ENCODE measurements around the gene NFKB1.
"Not testable (repeated sequence)": the region's sequence is repeated elsewhere in the genome, so short reads cannot be mapped to it uniquely, and the experiment has no call there.

Gene NFKB1

GRCh38 chr4:102612210-102612609 is 111.1 kb downstream of the NFKB1 start:
- H4K8ac ChIP-seq (ENCODE audit: low read depth, low read length), result no peak overlapping the region
- H3K9ac ChIP-seq (ENCODE audit: low read length), result no peak overlapping the region
- H3K27me3 ChIP-seq (ENCODE audit: insufficient read depth, low read length, poor library complexity), result no peaks in the 10 kb centered on the region
- no peak overlapping the region for H2BK120ac ChIP-seq (ENCODE audit: low read depth, low read length)
- no peak overlapping the region for H2BK15ac ChIP-seq (replicated peaks; ENCODE audit: low read depth)
- H3K79me2 ChIP-seq (ENCODE audit: control insufficient read depth, insufficient read depth, low read length), result no peaks in the 10 kb centered on the region
- no peak overlapping the region for H3K23ac ChIP-seq (ENCODE audit: low read length)
- H2BK5ac ChIP-seq (ENCODE audit: low read length), result no peak overlapping the region
- no peak overlapping the region for H2AK5ac ChIP-seq (ENCODE audit: low read length)
- no peak overlapping the region for H3K4me2 ChIP-seq (ENCODE audit: low read length)
- H3K27ac ChIP-seq (ENCODE audit: low read depth, low read length), result no peak overlapping the region
- no peak overlapping the region for H3K56ac ChIP-seq (ENCODE audit: low read length)
- H3K4me1 ChIP-seq (ENCODE audit: control insufficient read depth, low read depth, low read length), result peaks cover 6% of the 10 kb centered on the region
- WGBS (ENCODE audit: extremely low coverage, insufficient coverage, low lambda C conversion rate), result no CpG with 5 or more reads among the region's 2 CpGs
- no peak overlapping the region for H3K4me3 ChIP-seq (ENCODE audit: low read length)
- H3K79me1 ChIP-seq (ENCODE audit: low read length), result no peaks in the 10 kb centered on the region
- H3K18ac ChIP-seq (ENCODE audit: low read length), result no peak overlapping the region
- no peak overlapping the region for H3K4ac ChIP-seq (ENCODE audit: low read depth, low read length)
- H4K5ac ChIP-seq (ENCODE audit: low read length), result no peak overlapping the region
- no peak for DNase-seq
- no peaks in the 10 kb centered on the region for H3K36me3 ChIP-seq (ENCODE audit: control insufficient read depth, insufficient read depth, low read length)

- Histone ChIP-seq H3K4me2 (ENCODE audit: low read length) (no peak overlapping the region), H3K4me1 (ENCODE audit: control insufficient read depth, low read depth, low read length) (peaks cover 6% of the 10 kb centered on the region), H3K27ac (ENCODE audit: low read depth, low read length) (no peak overlapping the region), H3K27me3 (ENCODE audit: insufficient read depth, low read length, poor library complexity) (no peaks in the 10 kb centered on the region), H2BK5ac (ENCODE audit: low read length) (peak overlapping the region; percentile 37), H3K4me3 (ENCODE audit: low read length) (no peak overlapping the region), H3K79me1 (ENCODE audit: low read length) (no peaks in the 10 kb centered on the region), H3K9ac (ENCODE audit: low read length) (no peak overlapping the region), H3K23ac (ENCODE audit: low read length) (no peak overlapping the region), H2BK15ac (replicated peaks; ENCODE audit: low read depth) (no peak overlapping the region), H2AK5ac (ENCODE audit: low read length) (no peak overlapping the region), H4K5ac (ENCODE audit: low read length) (no peak overlapping the region), H2BK120ac (ENCODE audit: low read depth, low read length) (no peak overlapping the region), H3K79me2 (ENCODE audit: control insufficient read depth, insufficient read depth, low read length) (no peaks in the 10 kb centered on the region), H4K8ac (ENCODE audit: low read depth, low read length) (no peak overlapping the region), H3K18ac (ENCODE audit: low read length) (no peak overlapping the region), H3K36me3 (ENCODE audit: control insufficient read depth, insufficient read depth, low read length) (no peaks in the 10 kb centered on the region), H3K56ac (ENCODE audit: low read length) (peak overlapping the region; percentile 30), H3K4ac (ENCODE audit: low read depth, low read length) (no peak overlapping the region)
- no CpG with 5 or more reads among the region's 11 CpGs for WGBS (ENCODE audit: extremely low coverage, insufficient coverage, low lambda C conversion rate)
- peak; percentile 64 for DNase-seq
Measured at GRCh38 chr4:102612824-102613366, 111.7 kb downstream of the NFKB1 start.

DNA sequence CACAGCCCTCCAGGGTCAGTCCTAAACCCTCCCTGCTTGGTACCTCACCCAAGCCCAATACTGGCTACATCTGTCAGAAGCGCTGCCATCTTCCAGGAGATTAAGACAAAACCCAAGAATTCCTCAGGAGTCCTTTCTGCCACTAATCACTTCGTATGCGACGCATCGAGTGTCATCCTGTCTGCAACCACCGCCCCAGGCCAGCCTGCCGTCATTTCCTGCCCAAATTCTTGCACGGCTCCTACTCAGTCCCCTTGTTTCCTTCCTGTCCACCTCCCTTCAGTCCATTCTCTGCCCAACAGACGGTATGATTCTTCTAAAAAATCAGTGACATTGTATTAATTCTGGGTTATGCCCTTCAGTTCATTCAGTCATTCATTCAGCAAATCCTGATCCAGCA is 113.6 kb downstream of the NFKB1 start:
- no CpG with 5 or more reads among the region's 9 CpGs for WGBS (ENCODE audit: extremely low coverage, insufficient coverage, low lambda C conversion rate)
- H3K56ac ChIP-seq (ENCODE audit: low read length), result no peak overlapping the region
- no peak overlapping the region for H3K4me2 ChIP-seq (ENCODE audit: low read length)
- no peaks in the 10 kb centered on the region for H3K79me1 ChIP-seq (ENCODE audit: low read length)
- H3K79me2 ChIP-seq (ENCODE audit: control insufficient read depth, insufficient read depth, low read length), result no peaks in the 10 kb centered on the region
- H2BK5ac ChIP-seq (ENCODE audit: low read length), result no peak overlapping the region
- no peak overlapping the region for H3K18ac ChIP-seq (ENCODE audit: low read length)
- no peak overlapping the region for H3K27ac ChIP-seq (ENCODE audit: low read depth, low read length)
- DNase-seq, result peak; percentile 70
- no peak overlapping the region for H2BK120ac ChIP-seq (ENCODE audit: low read depth, low read length)
- H2BK15ac ChIP-seq (replicated peaks; ENCODE audit: low read depth), result no peak overlapping the region
- no peak overlapping the region for H4K8ac ChIP-seq (ENCODE audit: low read depth, low read length)
- no peak overlapping the region for H3K4me3 ChIP-seq (ENCODE audit: low read length)
- no peaks in the 10 kb centered on the region for H3K36me3 ChIP-seq (ENCODE audit: control insufficient read depth, insufficient read depth, low read length)
- no peaks in the 10 kb centered on the region for H3K27me3 ChIP-seq (ENCODE audit: insufficient read depth, low read length, poor library complexity)
- no peak overlapping the region for H3K9ac ChIP-seq (ENCODE audit: low read length)
- no peak overlapping the region for H3K4ac ChIP-seq (ENCODE audit: low read depth, low read length)
- H2AK5ac ChIP-seq (ENCODE audit: low read length), result no peak overlapping the region
- H3K23ac ChIP-seq (ENCODE audit: low read length), result no peak overlapping the region
- peaks cover 6% of the 10 kb centered on the region for H3K4me1 ChIP-seq (ENCODE audit: control insufficient read depth, low read depth, low read length)
- no peak overlapping the region for H4K5ac ChIP-seq (ENCODE audit: low read length)

- Histone ChIP-seq H3K79me2 (ENCODE audit: control insufficient read depth, insufficient read depth, low read length) (no peaks in the 10 kb centered on the region), H2AK5ac (ENCODE audit: low read length) (no peak overlapping the region), H3K9ac (ENCODE audit: low read length) (no peak overlapping the region), H4K5ac (ENCODE audit: low read length) (no peak overlapping the region), H3K79me1 (ENCODE audit: low read length) (no peaks in the 10 kb centered on the region), H3K4me2 (ENCODE audit: low read length) (no peak overlapping the region), H2BK5ac (ENCODE audit: low read length) (no peak overlapping the region), H3K23ac (ENCODE audit: low read length) (no peak overlapping the region), H3K27me3 (ENCODE audit: insufficient read depth, low read length, poor library complexity) (no peaks in the 10 kb centered on the region), H3K4me1 (ENCODE audit: control insufficient read depth, low read depth, low read length) (peaks cover 6% of the 10 kb centered on the region), H3K4ac (ENCODE audit: low read depth, low read length) (no peak overlapping the region), H3K56ac (ENCODE audit: low read length) (peak overlapping the region; percentile 27), H2BK120ac (ENCODE audit: low read depth, low read length) (no peak overlapping the region), H3K27ac (ENCODE audit: low read depth, low read length) (no peak overlapping the region), H4K8ac (ENCODE audit: low read depth, low read length) (no peak overlapping the region), H2BK15ac (replicated peaks; ENCODE audit: low read depth) (no peak overlapping the region), H3K18ac (ENCODE audit: low read length) (no peak overlapping the region), H3K4me3 (ENCODE audit: low read length) (no peak overlapping the region), H3K36me3 (ENCODE audit: control insufficient read depth, insufficient read depth, low read length) (no peaks in the 10 kb centered on the region)
- peak; percentile 29 for DNase-seq
- WGBS (ENCODE audit: extremely low coverage, insufficient coverage, low lambda C conversion rate), result no CpG with 5 or more reads among the region's 9 CpGs
Measured at GRCh38 chr4:102616636-102617035, 115.5 kb downstream of the NFKB1 start.

DNA sequence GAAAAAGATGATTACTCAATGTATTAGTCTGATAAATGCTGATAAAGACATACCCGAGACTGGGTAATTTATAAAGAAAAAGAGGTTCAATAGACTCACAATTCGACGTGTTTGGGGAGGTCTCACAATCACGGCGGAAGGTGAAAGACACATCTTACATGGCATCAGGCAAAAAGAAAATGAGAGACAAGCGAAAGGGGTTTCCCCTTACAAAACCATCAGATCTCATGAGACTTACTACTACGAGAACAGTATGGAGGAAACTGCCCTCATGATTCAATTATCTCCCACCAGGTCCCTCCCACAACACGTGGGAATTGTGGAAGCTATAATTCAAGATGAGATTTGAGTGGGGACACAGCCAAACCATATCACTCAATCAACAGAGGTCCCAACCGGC is 117.9 kb downstream of the NFKB1 start:
- WGBS (ENCODE audit: extremely low coverage, insufficient coverage, low lambda C conversion rate), result 100% methylated on average over 1 of the region's 9 CpGs
- not testable (repeated sequence) for H4K8ac ChIP-seq (ENCODE audit: low read depth, low read length); H2BK120ac ChIP-seq (ENCODE audit: low read depth, low read length); H3K79me2 ChIP-seq (ENCODE audit: control insufficient read depth, insufficient read depth, low read length); H3K27me3 ChIP-seq (ENCODE audit: insufficient read depth, low read length, poor library complexity); H2AK5ac ChIP-seq (ENCODE audit: low read length); H3K27ac ChIP-seq (ENCODE audit: low read depth, low read length); H3K23ac ChIP-seq (ENCODE audit: low read length); H3K36me3 ChIP-seq (ENCODE audit: control insufficient read depth, insufficient read depth, low read length); H3K9ac ChIP-seq (ENCODE audit: low read length); H2BK5ac ChIP-seq (ENCODE audit: low read length); DNase-seq; H3K79me1 ChIP-seq (ENCODE audit: low read length); H3K56ac ChIP-seq (ENCODE audit: low read length); H2BK15ac ChIP-seq (replicated peaks; ENCODE audit: low read depth); H3K4me1 ChIP-seq (ENCODE audit: control insufficient read depth, low read depth, low read length); H4K5ac ChIP-seq (ENCODE audit: low read length); H3K18ac ChIP-seq (ENCODE audit: low read length); H3K4me2 ChIP-seq (ENCODE audit: low read length); H3K4ac ChIP-seq (ENCODE audit: low read depth, low read length); H3K4me3 ChIP-seq (ENCODE audit: low read length)

Measured in mesendoderm (in vitro differentiated cells).